GM12874 (cell line): Measurements from ENCODE around the gene PARP1.

ENCODE experiments used
- TF ChIP-seq, protein P1 (sequence below): IDR thresholded peaks from 2 replicates; pipeline ENCODE4 v1.5.1; 2011; ENCODE audit warnings: low read depth, mild to moderate bottlenecking, control low read depth, low read length, moderate library complexity; ENCODE audit not compliant: insufficient read depth

The PARP1 gene

DNA sequence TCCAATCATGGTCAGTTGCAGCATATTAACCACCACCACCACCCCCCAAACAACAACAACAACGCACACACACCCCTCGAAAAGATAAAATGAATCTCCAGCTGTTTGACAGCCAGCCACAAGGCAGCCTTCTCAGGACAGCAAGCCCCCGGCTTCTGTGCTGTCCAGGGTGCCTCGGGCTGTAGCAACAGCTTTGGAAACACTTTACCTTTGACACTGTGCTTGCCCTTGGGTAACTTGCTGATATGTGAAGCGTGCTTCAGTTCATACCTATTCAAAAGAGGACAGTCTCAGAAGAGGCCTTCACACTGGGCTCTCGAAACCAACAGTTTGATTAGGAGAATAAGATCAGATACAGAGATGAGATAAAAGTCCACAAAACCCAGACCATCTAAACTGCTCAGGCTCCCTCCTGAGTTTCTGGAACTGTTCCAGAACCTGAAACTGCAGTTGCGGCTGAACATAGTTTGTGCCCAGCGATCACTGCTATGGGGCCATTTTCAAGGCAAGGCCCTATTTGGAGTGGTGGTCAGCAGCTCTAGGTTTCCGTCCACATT is 44.9 kb downstream of the PARP1 start:
- TF ChIP-seq, protein P1, sequence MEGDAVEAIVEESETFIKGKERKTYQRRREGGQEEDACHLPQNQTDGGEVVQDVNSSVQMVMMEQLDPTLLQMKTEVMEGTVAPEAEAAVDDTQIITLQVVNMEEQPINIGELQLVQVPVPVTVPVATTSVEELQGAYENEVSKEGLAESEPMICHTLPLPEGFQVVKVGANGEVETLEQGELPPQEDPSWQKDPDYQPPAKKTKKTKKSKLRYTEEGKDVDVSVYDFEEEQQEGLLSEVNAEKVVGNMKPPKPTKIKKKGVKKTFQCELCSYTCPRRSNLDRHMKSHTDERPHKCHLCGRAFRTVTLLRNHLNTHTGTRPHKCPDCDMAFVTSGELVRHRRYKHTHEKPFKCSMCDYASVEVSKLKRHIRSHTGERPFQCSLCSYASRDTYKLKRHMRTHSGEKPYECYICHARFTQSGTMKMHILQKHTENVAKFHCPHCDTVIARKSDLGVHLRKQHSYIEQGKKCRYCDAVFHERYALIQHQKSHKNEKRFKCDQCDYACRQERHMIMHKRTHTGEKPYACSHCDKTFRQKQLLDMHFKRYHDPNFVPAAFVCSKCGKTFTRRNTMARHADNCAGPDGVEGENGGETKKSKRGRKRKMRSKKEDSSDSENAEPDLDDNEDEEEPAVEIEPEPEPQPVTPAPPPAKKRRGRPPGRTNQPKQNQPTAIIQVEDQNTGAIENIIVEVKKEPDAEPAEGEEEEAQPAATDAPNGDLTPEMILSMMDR: no peak

DNA sequence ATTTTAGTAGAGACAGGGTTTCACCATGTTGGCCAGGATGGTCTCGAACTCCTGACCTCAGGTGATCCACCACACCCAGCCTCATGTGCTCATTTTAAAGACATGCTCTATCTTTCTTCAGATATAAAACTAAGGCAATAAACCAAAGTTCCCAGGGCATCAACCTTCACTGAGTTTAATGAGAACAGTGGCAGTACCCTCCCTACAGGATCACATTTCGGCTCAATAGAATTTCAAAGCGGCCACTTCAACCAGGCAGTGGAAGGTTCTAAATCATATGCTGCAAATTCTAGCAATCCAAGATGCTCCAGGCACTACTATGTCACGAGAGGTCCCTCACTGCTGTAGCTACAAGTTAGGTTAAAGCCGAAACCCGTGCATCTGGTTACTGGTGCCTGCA is 45.5 kb downstream of the PARP1 start:
- TF ChIP-seq, protein P1: no peak

DNA sequence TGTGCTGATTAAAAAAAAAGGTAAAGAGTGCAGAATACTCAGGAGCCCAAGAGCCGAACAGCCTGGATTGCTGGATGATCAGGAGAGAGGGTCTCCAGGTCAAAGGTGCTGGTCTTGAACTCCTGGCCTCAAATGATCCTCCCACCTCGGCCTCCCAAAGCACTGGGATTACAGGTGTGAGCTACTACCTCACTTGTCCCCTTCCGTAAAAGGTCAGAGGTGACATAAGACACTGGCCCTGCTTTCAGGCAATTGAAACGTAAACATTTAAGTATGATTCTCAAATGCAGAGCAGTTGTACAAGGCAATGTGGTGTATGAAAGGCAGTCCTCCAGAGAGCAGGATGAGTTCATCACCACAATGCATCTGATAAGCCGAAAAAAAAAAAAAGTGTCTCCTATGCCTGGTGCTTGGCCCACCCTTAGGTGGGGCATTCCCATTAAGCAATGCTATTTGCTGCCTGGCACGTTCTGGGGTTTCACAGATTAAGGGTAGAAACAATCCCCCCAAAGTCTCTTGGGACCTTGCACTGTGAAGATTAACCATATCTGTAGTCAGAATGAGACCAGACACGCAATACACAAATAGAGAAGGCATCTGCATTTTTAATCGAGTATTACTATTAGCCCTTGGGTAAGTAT is 47.7 kb downstream of the PARP1 start:
- TF ChIP-seq, protein P1: no peak

- TF ChIP-seq, protein P1: no peak
Observed at GRCh38 chr1:226357416-226357815, 50.5 kb downstream of the PARP1 start.

DNA sequence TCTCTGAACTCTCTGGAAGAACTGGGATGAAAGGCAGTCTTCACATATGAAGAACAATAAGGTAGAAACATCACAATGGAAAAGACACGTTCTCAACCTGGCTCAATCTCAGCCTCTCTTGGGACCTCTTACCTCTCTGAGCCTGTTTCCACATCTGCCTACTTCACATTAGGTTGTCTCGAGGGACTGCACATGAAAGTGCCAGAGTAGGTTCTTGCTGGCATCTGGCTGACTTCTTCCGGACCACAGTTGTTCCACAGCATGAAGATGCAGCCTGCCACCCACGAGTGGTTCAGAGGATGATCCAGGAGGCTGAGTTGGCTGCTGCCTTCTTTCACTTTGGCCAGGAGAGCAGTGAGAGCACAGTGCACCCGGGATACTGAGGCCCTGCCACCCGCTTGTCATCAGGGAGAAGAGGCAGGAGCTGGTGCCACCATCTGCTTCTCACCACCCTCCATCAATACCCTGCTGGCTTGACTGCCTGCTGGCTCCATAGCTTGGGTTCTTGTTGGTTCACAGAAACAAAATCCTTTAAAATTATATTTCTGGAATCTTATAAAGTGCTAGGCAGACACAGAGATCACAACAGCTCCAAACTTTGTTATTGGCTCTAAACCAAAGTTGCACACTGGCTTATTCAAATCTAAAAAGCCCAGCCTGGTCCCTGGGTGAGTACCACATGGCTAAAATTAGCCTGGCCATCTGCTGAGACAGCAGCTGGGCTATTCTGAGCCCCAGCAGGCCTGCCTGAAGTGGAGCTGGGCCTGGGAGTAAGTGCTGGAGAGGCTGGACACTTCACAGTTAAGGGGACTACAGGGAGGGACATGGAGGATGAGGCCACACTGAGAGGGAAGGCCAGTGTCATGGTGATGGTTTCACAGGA is 52.0 kb downstream of the PARP1 start:
- TF ChIP-seq, protein P1: no peak

DNA sequence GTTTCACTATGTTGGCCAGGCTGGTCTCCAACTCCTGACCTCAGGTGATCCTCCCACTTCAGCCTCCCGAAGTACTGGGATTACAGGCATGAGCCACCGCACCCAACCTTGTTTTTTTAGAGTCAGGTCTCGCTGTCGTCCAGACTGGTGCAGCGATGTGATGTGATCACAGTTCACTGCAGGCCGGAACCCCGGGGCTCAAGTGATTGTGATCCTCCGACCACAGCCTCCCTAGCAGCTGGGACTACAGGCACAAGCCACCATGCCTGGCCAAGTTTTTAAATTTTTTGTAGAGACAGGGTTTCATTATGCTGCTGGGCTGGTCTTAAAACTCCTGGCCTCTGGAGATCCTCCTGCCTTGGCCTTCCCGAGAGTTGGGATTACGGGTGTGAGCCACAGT is 52.9 kb downstream of the PARP1 start:
- TF ChIP-seq, protein P1: no peak
